ENCODE results near the gene FREM1. TPM values are rescaled to one million over a fixed set of nuclear protein-coding genes. Genes with fewer than 3 reads are reported as not detected.

FREM1 gene
- total RNA-seq, 1 donor from 2014 or later, result not detected

GRCh38 chr9:14769230-14769571 lies 141.0 kb downstream of the FREM1 start:
- intact Hi-C loops (cut with micrococcal nuclease), result loop anchor here (5.0 to 10.0 kb wide), 2 partner anchors 302 to 1344 kb away; no protein-coding TSS in a partner anchor

GRCh38 chr9:14768405-14769229 lies 141.6 kb downstream of the FREM1 start:
- intact Hi-C loops (cut with micrococcal nuclease), result loop anchor here (1.0 to 10.0 kb wide), 3 partner anchors 152 to 1344 kb away; no protein-coding TSS in a partner anchor

GRCh38 chr9:14766299-14766698 lies 143.9 kb downstream of the FREM1 start:
- intact Hi-C loops (cut with micrococcal nuclease), result loop anchor here (5.0 to 10.0 kb wide), 2 partner anchors 299 to 1341 kb away; no protein-coding TSS in a partner anchor

GRCh38 chr9:14761584-14761983 lies 148.6 kb downstream of the FREM1 start:
- intact Hi-C loops (cut with micrococcal nuclease), result loop anchor here (10.0 kb wide), 1 partner anchor 1337 kb away; no protein-coding TSS in a partner anchor

- intact Hi-C loops (cut with micrococcal nuclease), result loop anchor here (10.0 kb wide), 1 partner anchor 1335 kb away; no protein-coding TSS in a partner anchor
Measured at GRCh38 chr9:14760060-14760459, 150.2 kb downstream of the FREM1 start.

- intact Hi-C loops (cut with micrococcal nuclease), result no loop called here
Measured at GRCh38 chr9:14756291-14756690, 153.9 kb downstream of the FREM1 start.

- intact Hi-C loops (cut with micrococcal nuclease), result no loop called here
Measured at GRCh38 chr9:14752871-14753270, 157.4 kb downstream of the FREM1 start.

- intact Hi-C loops (cut with micrococcal nuclease), result no loop called here
Measured at GRCh38 chr9:14752271-14752670, 158.0 kb downstream of the FREM1 start.

GRCh38 chr9:14750821-14751220 lies 159.4 kb downstream of the FREM1 start:
- intact Hi-C loops (cut with micrococcal nuclease), result no loop called here

- intact Hi-C loops (cut with micrococcal nuclease), result no loop called here
Measured at GRCh38 chr9:14749741-14750211, 160.5 kb downstream of the FREM1 start.

GRCh38 chr9:14748373-14748772 lies 161.9 kb downstream of the FREM1 start:
- intact Hi-C loops (cut with micrococcal nuclease), result no loop called here

- intact Hi-C loops (cut with micrococcal nuclease), result no loop called here
Measured at GRCh38 chr9:14747111-14747510, 163.1 kb downstream of the FREM1 start.

GRCh38 chr9:14746626-14747025 lies 163.6 kb downstream of the FREM1 start:
- intact Hi-C loops (cut with micrococcal nuclease), result no loop called here

GRCh38 chr9:14744768-14745167 lies 165.5 kb downstream of the FREM1 start:
- intact Hi-C loops (cut with micrococcal nuclease), result no loop called here

GRCh38 chr9:14741369-14741768 lies 168.9 kb downstream of the FREM1 start:
- intact Hi-C loops (cut with micrococcal nuclease), result no loop called here

- intact Hi-C loops (cut with micrococcal nuclease), result no loop called here
Measured at GRCh38 chr9:14733133-14733532, 177.1 kb downstream of the FREM1 start.

GRCh38 chr9:14731294-14731981 lies 178.8 kb downstream of the FREM1 start:
- intact Hi-C loops (cut with micrococcal nuclease), result no loop called here

- intact Hi-C loops (cut with micrococcal nuclease), result no loop called here
Measured at GRCh38 chr9:14730461-14730898, 179.7 kb downstream of the FREM1 start.

- intact Hi-C loops (cut with micrococcal nuclease), result no loop called here
Measured at GRCh38 chr9:14723301-14723700, 186.9 kb downstream of the FREM1 start.

GRCh38 chr9:14722391-14723035 lies 187.7 kb downstream of the FREM1 start, which contains the start of gene CER1:
CER1 (minus strand) TSS chr9:14722733; CDS start chr9:14722672, 61 bp downstream.
- intact Hi-C loops (cut with micrococcal nuclease), result no loop called here

- intact Hi-C loops (cut with micrococcal nuclease), result no loop called here
Measured at GRCh38 chr9:14719231-14719923, 190.9 kb downstream of the FREM1 start.
